Ramos (cell line): Measurements from ENCODE around the gene GALK2.

Source experiments
- in situ Hi-C: fragments of 300-500 bp; cut with MboI; formaldehyde crosslinking; loops from one replicate; pipeline ENCODE4 v1.14.3; 2022; ENCODE audit warnings: low sequenced_read_pairs; ENCODE audit not compliant: unreplicated experiment

Gene GALK2

GRCh38 chr15:49169880-49170597 is at the start of gene GALK2:
Gene GALK2 (plus strand): TSS chr15:49170247. CDS start chr15:49170323, 76 bp downstream.
- in situ Hi-C loops = no loop called here

- in situ Hi-C loops = no loop called here
These were observed 49.2 kb upstream of the GALK2 start for GRCh38 chr15:49120832-49121231.

GRCh38 chr15:49121901-49122300 is 48.1 kb upstream of the GALK2 start:
- in situ Hi-C loops = no loop called here

- in situ Hi-C loops = no loop called here
These were observed 47.4 kb upstream of the GALK2 start for GRCh38 chr15:49122541-49123062.

GRCh38 chr15:49124371-49124770 is 45.7 kb upstream of the GALK2 start:
- in situ Hi-C loops = no loop called here

GRCh38 chr15:49131403-49131802 is 38.6 kb upstream of the GALK2 start:
- in situ Hi-C loops = no loop called here

GRCh38 chr15:49134683-49135341 is 35.2 kb upstream of the GALK2 start:
- in situ Hi-C loops = no loop called here

GRCh38 chr15:49135342-49135857 is 34.6 kb upstream of the GALK2 start:
- in situ Hi-C loops = no loop called here

- in situ Hi-C loops = no loop called here
These were observed 34.1 kb upstream of the GALK2 start for GRCh38 chr15:49135911-49136310.

- in situ Hi-C loops = no loop called here
These were observed 32.2 kb upstream of the GALK2 start for GRCh38 chr15:49137861-49138260.

GRCh38 chr15:49145651-49146609 is 24.1 kb upstream of the GALK2 start:
- in situ Hi-C loops = no loop called here

GRCh38 chr15:49148298-49148697 is 21.7 kb upstream of the GALK2 start:
- in situ Hi-C loops = no loop called here

- in situ Hi-C loops = no loop called here
These were observed 21.3 kb upstream of the GALK2 start for GRCh38 chr15:49148727-49149126.

- in situ Hi-C loops = no loop called here
These were observed 18.2 kb upstream of the GALK2 start for GRCh38 chr15:49151831-49152230.

- in situ Hi-C loops = no loop called here
These were observed 17.3 kb upstream of the GALK2 start for GRCh38 chr15:49152552-49153312.

- in situ Hi-C loops = no loop called here
These were observed 15.7 kb upstream of the GALK2 start for GRCh38 chr15:49154359-49154758.

GRCh38 chr15:49154799-49155109 is 15.3 kb upstream of the GALK2 start:
- in situ Hi-C loops = no loop called here

- in situ Hi-C loops = no loop called here
These were observed 14.8 kb upstream of the GALK2 start, which contains the start of gene COPS2 for GRCh38 chr15:49155110-49155833. Gene COPS2 (minus strand): TSS chr15:49155599. CDS start chr15:49155578, 21 bp downstream.
